ENCODE measurements around the gene SIRT7. TPM values are rescaled to one million over a fixed set of nuclear protein-coding genes. Genes with fewer than 3 reads are reported as not detected.

SIRT7 gene
- total RNA-seq, 1 donor from 2014 or later, result 30.2 TPM

DNA sequence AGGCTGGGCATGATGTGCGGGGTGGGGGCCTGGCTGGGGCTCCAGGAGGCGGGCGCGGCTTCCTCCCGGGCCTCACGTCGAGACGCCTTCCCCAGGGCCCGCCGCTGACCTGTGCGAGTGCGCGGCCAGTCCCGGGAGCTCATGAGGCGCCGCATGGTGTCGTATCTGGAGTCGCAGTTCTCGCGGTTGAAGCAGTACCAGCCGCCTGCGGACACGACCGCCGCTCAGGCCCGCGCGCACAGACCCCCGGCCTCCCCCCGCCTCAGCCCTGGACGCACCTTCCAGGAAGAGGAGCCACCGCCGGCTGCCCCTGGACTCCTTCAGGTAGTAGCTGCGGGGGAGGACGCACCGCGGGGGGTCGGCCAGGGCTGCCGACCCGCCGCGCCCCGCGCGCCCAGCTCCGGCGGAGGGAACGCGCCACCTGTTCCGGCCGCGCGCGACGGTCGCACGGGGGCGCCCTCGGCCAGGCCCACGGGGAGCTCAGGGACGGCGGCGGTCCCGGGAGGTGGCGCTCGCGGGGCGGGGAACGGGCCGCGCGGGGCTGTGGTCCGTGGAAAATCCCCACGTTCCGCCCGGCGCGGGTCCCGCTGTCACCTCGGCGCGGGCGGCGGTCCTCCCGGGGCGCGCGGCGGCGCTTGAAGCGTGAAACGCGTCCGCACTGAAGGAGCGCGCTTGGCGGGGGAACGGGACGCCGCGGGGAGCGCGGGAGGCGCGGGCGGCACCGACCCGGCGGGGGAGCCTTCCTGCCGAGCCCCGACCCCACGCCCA lies 41.6 kb upstream of the SIRT7 start:
- Histone ChIP-seq H3K36me3 (ENCODE audit: insufficient read depth, low read length) (no peaks in the 10 kb centered on the region), H3K79me2 (ENCODE audit: insufficient read depth, low read length) (no peaks in the 10 kb centered on the region), H3K4me2 (ENCODE audit: low read length) (peak overlapping the region; percentile 55), H4K20me1 (ENCODE audit: insufficient read depth, low read length) (peaks cover 7% of the 10 kb centered on the region), H3K27me3 (ENCODE audit: insufficient read depth, low read length) (peaks cover 42% of the 10 kb centered on the region), H3K9me3 (ENCODE audit: insufficient read depth, low read depth, low read length) (no peaks in the 10 kb centered on the region), H3K27ac (ENCODE audit: low read depth, low read length) (no peak overlapping the region), H3K4me3 (ENCODE audit: insufficient read depth, low read depth, low read length) (no peak overlapping the region), H3K4me1 (ENCODE audit: insufficient read depth, low read length) (no peaks in the 10 kb centered on the region), H3K9ac (ENCODE audit: low read length) (no peak overlapping the region), H2AFZ (ENCODE audit: low read depth, low read length) (peak overlapping the region; percentile 10)
- DNase-seq (ENCODE audit: low read depth) (no peak), FAIRE-seq (no peak)
- H3K36me3 Mint-ChIP-seq (ENCODE audit: low read depth, unreplicated experiment), result no peaks in the 10 kb centered on the region
- peaks cover 37% of the 10 kb centered on the region for H3K27me3 Mint-ChIP-seq (ENCODE audit: low read depth, unreplicated experiment)
- peaks cover 3% of the 10 kb centered on the region for H3K4me1 Mint-ChIP-seq (ENCODE audit: low read depth, unreplicated experiment)
- peaks cover 2% of the 10 kb centered on the region for H3K9me3 Mint-ChIP-seq (ENCODE audit: unreplicated experiment)
- H3K27ac Mint-ChIP-seq (ENCODE audit: unreplicated experiment), result no peak overlapping the region
- no peak overlapping the region for H3K4me3 Mint-ChIP-seq (ENCODE audit: unreplicated experiment)
- no peak for TF ChIP-seq EZH2 (IDR thresholded peaks at IDR 0.05; ENCODE audit: insufficient read depth, low read length)
- TF ChIP-seq, protein P1, sequence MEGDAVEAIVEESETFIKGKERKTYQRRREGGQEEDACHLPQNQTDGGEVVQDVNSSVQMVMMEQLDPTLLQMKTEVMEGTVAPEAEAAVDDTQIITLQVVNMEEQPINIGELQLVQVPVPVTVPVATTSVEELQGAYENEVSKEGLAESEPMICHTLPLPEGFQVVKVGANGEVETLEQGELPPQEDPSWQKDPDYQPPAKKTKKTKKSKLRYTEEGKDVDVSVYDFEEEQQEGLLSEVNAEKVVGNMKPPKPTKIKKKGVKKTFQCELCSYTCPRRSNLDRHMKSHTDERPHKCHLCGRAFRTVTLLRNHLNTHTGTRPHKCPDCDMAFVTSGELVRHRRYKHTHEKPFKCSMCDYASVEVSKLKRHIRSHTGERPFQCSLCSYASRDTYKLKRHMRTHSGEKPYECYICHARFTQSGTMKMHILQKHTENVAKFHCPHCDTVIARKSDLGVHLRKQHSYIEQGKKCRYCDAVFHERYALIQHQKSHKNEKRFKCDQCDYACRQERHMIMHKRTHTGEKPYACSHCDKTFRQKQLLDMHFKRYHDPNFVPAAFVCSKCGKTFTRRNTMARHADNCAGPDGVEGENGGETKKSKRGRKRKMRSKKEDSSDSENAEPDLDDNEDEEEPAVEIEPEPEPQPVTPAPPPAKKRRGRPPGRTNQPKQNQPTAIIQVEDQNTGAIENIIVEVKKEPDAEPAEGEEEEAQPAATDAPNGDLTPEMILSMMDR (IDR thresholded peaks at IDR 0.05; ENCODE audit: insufficient read depth, low read depth, low read length), result no peak

- peaks cover 2% of the 10 kb centered on the region for H3K9me3 Mint-ChIP-seq (ENCODE audit: unreplicated experiment)
- H3K79me2 ChIP-seq (ENCODE audit: insufficient read depth, low read length), result no peaks in the 10 kb centered on the region
- H3K36me3 ChIP-seq (ENCODE audit: insufficient read depth, low read length), result no peaks in the 10 kb centered on the region
- H3K4me1 ChIP-seq (ENCODE audit: insufficient read depth, low read length), result no peaks in the 10 kb centered on the region
- no peak overlapping the region for H3K4me3 Mint-ChIP-seq (ENCODE audit: unreplicated experiment)
- DNase-seq (ENCODE audit: low read depth), result no peak
- H3K27ac Mint-ChIP-seq (ENCODE audit: unreplicated experiment), result no peak overlapping the region
- TF ChIP-seq, protein P1 (IDR thresholded peaks at IDR 0.05; ENCODE audit: insufficient read depth, low read depth, low read length), result no peak
- no peak overlapping the region for H3K27ac ChIP-seq (ENCODE audit: low read depth, low read length)
- no peak overlapping the region for H2AFZ ChIP-seq (ENCODE audit: low read depth, low read length)
- peaks cover 37% of the 10 kb centered on the region for H3K27me3 Mint-ChIP-seq (ENCODE audit: low read depth, unreplicated experiment)
- H3K9me3 ChIP-seq (ENCODE audit: insufficient read depth, low read depth, low read length), result no peaks in the 10 kb centered on the region
- peaks cover 7% of the 10 kb centered on the region for H4K20me1 ChIP-seq (ENCODE audit: insufficient read depth, low read length)
- H3K36me3 Mint-ChIP-seq (ENCODE audit: low read depth, unreplicated experiment), result no peaks in the 10 kb centered on the region
- H3K27me3 ChIP-seq (ENCODE audit: insufficient read depth, low read length), result peaks cover 34% of the 10 kb centered on the region
- FAIRE-seq, result no peak
- H3K9ac ChIP-seq (ENCODE audit: low read length), result no peak overlapping the region
- no peak overlapping the region for H3K4me2 ChIP-seq (ENCODE audit: low read length)
- peaks cover 3% of the 10 kb centered on the region for H3K4me1 Mint-ChIP-seq (ENCODE audit: low read depth, unreplicated experiment)
- no peak overlapping the region for H3K4me3 ChIP-seq (ENCODE audit: insufficient read depth, low read depth, low read length)
Observed at GRCh38 chr17:81958633-81959342, 40.8 kb upstream of the SIRT7 start.
